GM12875 (cell line): ENCODE data around the gene ESYT2.

Source experiments
- H3K4me3 ChIP-seq: one replicate; pipeline ENCODE4 v1.5.1; 2011; ENCODE audit warnings: low read depth, low read length, control low read depth
- TF ChIP-seq, protein P1 (sequence below): IDR thresholded peaks from 2 replicates; pipeline ENCODE4 v1.5.1; 2011; ENCODE audit warnings: low read depth, mild to moderate bottlenecking, control low read depth, inconsistent platforms, low read length, moderate library complexity, borderline replicate concordance; ENCODE audit not compliant: insufficient read depth

The ESYT2 gene

DNA sequence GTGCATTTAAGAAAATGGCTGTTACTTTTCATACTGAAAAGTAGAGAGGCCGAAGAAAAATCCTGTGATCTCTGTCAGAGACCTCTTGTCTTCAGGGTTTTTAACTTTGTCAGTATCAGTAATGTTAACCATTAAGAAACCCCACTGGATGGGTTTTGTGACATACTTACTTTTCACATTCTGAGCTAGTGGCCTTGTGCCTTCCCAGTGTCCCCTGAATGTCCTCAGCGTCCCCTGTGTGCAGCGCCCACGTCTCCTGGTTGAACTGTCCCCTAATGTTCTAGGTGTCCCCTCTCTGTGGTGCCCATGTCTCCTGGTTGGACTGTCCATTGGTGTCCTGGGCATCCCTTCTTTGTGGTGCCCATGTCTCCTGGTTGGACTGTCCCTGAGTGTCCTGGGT is 36.7 kb upstream of the ESYT2 start:
- TF ChIP-seq, protein P1, sequence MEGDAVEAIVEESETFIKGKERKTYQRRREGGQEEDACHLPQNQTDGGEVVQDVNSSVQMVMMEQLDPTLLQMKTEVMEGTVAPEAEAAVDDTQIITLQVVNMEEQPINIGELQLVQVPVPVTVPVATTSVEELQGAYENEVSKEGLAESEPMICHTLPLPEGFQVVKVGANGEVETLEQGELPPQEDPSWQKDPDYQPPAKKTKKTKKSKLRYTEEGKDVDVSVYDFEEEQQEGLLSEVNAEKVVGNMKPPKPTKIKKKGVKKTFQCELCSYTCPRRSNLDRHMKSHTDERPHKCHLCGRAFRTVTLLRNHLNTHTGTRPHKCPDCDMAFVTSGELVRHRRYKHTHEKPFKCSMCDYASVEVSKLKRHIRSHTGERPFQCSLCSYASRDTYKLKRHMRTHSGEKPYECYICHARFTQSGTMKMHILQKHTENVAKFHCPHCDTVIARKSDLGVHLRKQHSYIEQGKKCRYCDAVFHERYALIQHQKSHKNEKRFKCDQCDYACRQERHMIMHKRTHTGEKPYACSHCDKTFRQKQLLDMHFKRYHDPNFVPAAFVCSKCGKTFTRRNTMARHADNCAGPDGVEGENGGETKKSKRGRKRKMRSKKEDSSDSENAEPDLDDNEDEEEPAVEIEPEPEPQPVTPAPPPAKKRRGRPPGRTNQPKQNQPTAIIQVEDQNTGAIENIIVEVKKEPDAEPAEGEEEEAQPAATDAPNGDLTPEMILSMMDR = no peak
- H3K4me3 ChIP-seq = no peak overlapping the region

DNA sequence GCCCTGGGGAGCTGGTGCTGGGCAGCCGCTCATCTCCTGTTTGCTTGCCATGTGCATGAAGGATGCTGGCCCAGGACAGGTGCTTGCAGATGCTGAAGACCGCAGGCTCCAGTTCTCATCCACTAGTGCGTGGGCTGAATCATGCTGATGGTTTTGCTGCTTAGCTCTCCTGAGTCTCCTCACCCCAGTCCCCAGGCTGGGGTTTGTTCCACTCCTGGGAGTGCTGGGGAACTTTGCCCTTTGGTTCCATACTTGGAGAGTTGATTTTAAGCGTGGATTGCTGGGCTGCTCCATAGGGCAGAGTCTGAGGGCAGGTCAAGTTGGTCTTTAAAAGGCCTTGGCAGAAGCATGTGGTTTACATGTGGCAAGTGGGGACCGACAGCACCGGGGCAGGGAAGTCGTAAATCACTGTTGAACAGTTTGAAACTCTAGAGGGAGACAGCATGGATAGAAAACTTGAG is 36.2 kb upstream of the ESYT2 start:
- TF ChIP-seq, protein P1 = no peak
- no peak overlapping the region for H3K4me3 ChIP-seq

DNA sequence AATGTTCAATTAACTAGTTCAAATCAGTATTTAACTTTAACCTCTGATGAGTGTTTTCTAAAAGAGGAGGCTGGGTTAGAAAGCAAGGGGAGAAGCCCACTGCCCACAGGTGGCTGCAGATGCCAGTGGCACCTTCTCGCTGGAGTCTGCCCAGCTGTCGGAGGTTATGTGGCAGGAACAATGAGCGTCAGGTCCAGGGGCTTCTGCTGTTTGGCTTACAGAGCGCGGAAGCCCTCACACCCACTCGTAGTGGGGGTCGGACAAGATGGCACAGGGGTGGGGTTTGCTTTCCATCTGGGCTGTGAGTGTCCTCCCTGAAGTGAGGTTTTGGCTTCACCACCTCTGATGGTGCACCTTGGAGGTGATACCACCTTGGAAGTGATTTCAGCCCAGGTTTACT is 35.5 kb upstream of the ESYT2 start:
- TF ChIP-seq, protein P1 = no peak
- no peak overlapping the region for H3K4me3 ChIP-seq

DNA sequence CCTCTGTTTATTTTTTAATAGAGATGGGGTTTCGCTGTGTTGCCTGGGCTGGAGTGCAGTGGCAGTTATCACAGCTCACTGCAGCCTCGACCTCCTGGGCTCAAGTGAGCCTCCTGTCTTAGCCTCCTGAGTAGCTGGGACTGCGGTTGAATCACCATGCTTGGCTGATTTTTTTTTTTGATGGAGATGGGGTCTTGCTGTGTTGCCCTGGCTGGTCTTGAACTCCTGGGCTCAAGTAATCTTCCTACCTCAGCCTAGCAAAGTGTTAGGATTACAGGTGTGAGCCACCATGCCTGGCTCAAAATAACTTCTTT is 35.2 kb upstream of the ESYT2 start:
- H3K4me3 ChIP-seq = no peak overlapping the region
- TF ChIP-seq, protein P1 = no peak

DNA sequence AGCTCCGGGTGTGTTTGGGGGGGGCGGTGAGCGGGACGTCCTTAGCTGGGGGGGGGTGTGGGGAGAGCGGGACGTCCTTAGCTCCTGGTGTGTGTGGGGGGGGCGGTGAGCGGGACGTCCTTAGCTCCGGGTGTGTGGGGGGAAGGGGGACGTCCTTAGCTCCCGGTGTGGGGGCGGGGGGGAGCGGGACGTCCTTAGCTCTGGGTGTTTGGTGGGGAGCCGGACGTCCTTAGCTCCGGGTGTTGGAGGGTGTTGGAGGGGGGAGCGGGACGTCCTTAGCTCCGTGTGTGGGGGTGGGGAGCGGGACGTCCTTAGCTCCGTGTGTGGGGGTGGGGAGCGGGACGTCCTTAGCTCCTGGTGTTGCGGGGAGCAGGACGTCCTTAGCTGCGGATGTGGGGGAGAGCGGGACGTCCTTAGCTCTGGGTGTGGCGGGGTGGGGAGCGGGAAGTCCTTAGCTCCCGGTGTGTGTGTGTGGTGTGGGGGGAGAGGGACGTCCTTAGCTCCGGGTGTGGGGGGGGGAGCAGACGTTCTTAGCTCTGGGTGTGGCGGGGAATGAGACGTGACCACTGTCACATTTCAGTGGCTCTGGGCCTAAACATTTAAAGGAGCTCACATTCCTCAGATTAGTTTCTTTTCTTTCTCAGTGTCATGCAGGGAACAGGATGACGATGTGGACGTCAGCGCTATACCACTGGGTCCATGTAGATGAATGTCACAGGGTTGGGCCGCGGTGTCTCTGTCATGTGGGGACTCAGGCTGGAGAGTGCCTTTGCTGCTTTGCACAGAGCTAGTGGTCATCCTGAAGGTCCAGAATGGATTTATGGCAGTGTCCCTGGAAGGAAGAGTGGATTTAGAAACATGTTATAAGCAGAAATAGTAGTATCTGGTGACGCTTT is 34.5 kb upstream of the ESYT2 start:
- peak overlapping the region; percentile 46 for H3K4me3 ChIP-seq

DNA sequence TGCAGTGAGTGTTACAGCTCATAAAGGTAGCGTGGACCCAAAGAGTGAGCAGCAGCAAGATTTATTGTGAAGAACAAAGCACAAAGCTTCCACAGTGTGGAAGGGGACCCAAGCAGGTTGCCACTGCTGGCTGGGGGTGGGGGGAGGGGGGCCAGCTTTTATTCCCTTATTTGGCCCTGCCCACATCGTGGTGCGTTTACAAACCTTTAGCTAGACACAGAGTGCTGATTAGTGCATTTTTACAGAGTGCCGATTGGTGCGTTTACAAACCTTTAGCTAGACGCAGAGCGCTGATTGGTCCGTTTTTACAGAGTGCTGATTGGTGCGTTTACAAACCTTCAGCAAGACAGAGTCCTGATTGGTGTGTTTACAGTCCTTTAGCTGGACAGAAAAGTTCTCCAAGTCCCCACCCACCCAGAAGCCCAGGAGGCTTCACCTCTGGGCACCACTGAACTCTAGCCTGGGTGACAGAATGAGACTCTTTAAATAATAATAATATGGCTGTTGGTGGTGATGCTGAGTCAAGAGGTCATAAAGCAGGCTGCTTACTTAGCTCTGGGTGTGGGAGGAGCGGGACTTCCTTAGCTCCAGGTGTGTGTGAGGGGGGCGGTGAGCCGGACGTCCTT is 33.8 kb upstream of the ESYT2 start:
- peak overlapping the region; percentile 46 for H3K4me3 ChIP-seq

More for the DNA sequence above, 34.5 kb upstream of the ESYT2 start:
- TF ChIP-seq, protein P1 = no peak

DNA sequence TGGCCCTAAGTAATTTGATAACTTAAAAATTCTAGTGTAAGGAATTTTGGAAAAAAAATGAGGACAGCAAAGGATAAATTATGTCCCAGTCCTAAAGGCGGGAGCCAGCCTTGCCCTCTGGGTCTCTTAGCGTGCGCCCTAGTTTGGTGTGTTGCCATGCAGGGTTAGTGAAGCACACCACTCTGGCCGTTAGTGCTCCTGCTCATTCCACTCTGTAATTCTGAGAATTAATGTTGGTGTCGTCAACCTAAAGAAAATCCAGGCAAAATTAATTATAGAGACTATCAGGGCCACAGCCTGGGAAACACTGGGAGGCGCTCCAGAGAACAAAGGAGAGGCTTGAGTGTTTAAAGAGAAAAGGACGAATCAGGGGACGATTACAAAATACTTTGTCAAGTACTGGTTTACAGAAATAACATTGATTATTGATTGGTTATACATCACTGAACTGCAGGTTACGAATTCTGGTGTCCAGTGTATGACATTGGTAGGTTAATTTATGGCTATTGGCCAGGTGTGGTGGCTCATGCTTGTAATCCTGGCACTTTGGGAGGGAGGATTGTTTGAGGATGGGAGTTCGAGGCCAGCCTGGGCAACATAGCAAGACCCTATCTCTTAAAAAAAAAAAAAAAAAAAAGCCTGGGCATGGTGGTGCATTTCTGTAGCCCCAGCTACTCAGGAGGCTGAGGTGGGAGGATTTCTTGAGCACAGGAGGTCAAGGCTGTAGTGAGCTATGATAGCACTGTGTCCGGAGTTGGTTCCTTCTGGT is 32.8 kb upstream of the ESYT2 start:
- H3K4me3 ChIP-seq = no peak overlapping the region
- TF ChIP-seq, protein P1 = no peak
